GM23248 (cell line): Measurements from ENCODE around the gene DUSP15. TPM values are rescaled to one million over a fixed set of nuclear protein-coding genes. Genes with fewer than 3 reads are reported as not detected.
"Not testable (repeated sequence)": the region's sequence is repeated elsewhere in the genome, so short reads cannot be mapped to it uniquely, and the experiment has no call there.

ENCODE experiments used
- DNase-seq: peaks from one replicate; pipeline ENCODE4 v3.0.0-alpha.2; 2015
- H2AFZ ChIP-seq: fragments of 200-600 bp; sonication (generic); 2 replicates; pipeline ENCODE4 v1.6.1; 2016; ENCODE audit warnings: antibody characterized with exemption
- H3F3A ChIP-seq: fragments of 200-600 bp; sonication (generic); 2 replicates; pipeline ENCODE4 v1.6.1; 2016; ENCODE audit warnings: mild to moderate bottlenecking, antibody characterized with exemption, mixed run types; ENCODE audit not compliant: insufficient read depth
- H3K27ac ChIP-seq: fragments of 200-600 bp; sonication (generic); 2 replicates; pipeline ENCODE4 v1.5.1; 2016; ENCODE audit warnings: mild to moderate bottlenecking
- H3K27me3 ChIP-seq: fragments of 200-600 bp; sonication (generic); replicated peaks from 2 replicates; pipeline ENCODE4 v1.6.1; 2016; ENCODE audit warnings: mild to moderate bottlenecking; ENCODE audit not compliant: insufficient read depth
- H3K36me3 ChIP-seq: fragments of 200-600 bp; sonication (generic); 2 replicates; pipeline ENCODE4 v1.6.1; 2016; ENCODE audit warnings: low read depth, mild to moderate bottlenecking
- H3K4me1 ChIP-seq: fragments of 200-600 bp; sonication (generic); 2 replicates; pipeline ENCODE4 v1.6.1; 2016; ENCODE audit warnings: mild to moderate bottlenecking; ENCODE audit not compliant: insufficient read depth
- H3K4me2 ChIP-seq: fragments of 200-600 bp; sonication (generic); one replicate; pipeline ENCODE4 v1.6.1; 2016; ENCODE audit warnings: mild to moderate bottlenecking; ENCODE audit not compliant: unreplicated experiment
- H3K4me3 ChIP-seq: fragments of 200-600 bp; sonication (generic); 2 replicates; pipeline ENCODE4 v1.5.1; 2016; ENCODE audit warnings: mild to moderate bottlenecking
- H3K79me2 ChIP-seq: fragments of 200-600 bp; sonication (generic); 2 replicates; pipeline ENCODE4 v1.6.1; 2016; ENCODE audit warnings: mild to moderate bottlenecking; ENCODE audit not compliant: insufficient read depth
- H3K9ac ChIP-seq: fragments of 200-600 bp; sonication (generic); 2 replicates; pipeline ENCODE4 v1.6.1; 2016; ENCODE audit warnings: mild to moderate bottlenecking
- H3K9me2 ChIP-seq: fragments of 200-600 bp; sonication (generic); 2 replicates; pipeline ENCODE4 v1.6.1; 2016; ENCODE audit warnings: mixed run types, mild to moderate bottlenecking, moderate library complexity; ENCODE audit not compliant: insufficient read depth
- H3K9me3 ChIP-seq: fragments of 200-600 bp; sonication (generic); one replicate; pipeline ENCODE4 v1.6.1; 2017; ENCODE audit warnings: low read depth
- H4K20me1 ChIP-seq: fragments of 200-600 bp; sonication (generic); 2 replicates; pipeline ENCODE4 v1.6.0; 2016; ENCODE audit not compliant: insufficient read depth
- EZH2 ChIP-seq: fragments of 200-600 bp; sonication (generic); IDR thresholded peaks from 2 replicates; pipeline ENCODE4 v1.6.1; 2018; ENCODE audit warnings: antibody characterized with exemption, mild to moderate bottlenecking; ENCODE audit not compliant: insufficient read depth, poor library complexity, severe bottlenecking
- EZH2phosphoT487 ChIP-seq: fragments of 200-600 bp; sonication (generic); IDR thresholded peaks from 2 replicates; pipeline ENCODE4 v1.6.1; 2018; ENCODE audit warnings: antibody characterized with exemption, moderate library complexity, mild to moderate bottlenecking, low read depth; ENCODE audit not compliant: insufficient read depth
- WGBS, 2 experiments: methylation state at CpG; one replicate each; pipeline ENCODE4 v1.1.6; 2015 to 2017; ENCODE audit warnings: low lambda C conversion rate in 2 of 2, low coverage in 1 of 2; ENCODE audit errors: missing lambda C conversion rate in 2 of 2; 5-methylcytosine and 5-hydroxymethylcytosine counted together
- in situ Hi-C: fragments of 300-500 bp; cut with MboI; formaldehyde crosslinking; loops from 2 replicates; pipeline ENCODE4 v1.15.0; 2020
- polyA plus RNA-seq: library from polyadenylated mRNA; unstranded; fragments of >200 nt; fragmentation: Nextera tagmentation; extraction: Ambion mirVana; gene quantifications from 2 replicates; pipeline ENCODE4 v1.2.1, GENCODE V29; 2016
- total RNA-seq: library from RNA; depleted of rRNA; stranded (reverse); fragments of >200 nt; shearing (Covaris generic); gene quantifications from 2 replicates; pipeline ENCODE4 v1.2.3, GENCODE V29; 2014

The DUSP15 gene
- total and polyA plus RNA-seq, 2 experiments from 2014 or later = not detected

GRCh38 chr20:31829731-31830130, 40.6 kb downstream of the DUSP15 start:
- WGBS, 2 experiments = 95 to 99% methylated on average over 6 of the region's 6 CpGs
- Histone ChIP-seq H4K20me1 (no peaks in the 10 kb centered on the region), H3K4me2 (no peak overlapping the region), H3K27ac (no peak overlapping the region), H3F3A (no peaks in the 10 kb centered on the region), H3K4me3 (no peak overlapping the region), H3K9me3 (no peaks in the 10 kb centered on the region), H3K27me3 (no peaks in the 10 kb centered on the region; the same call in none of the 2 replicates), H3K4me1 (no peaks in the 10 kb centered on the region), H3K9me2 (no peaks in the 10 kb centered on the region), H3K9ac (no peak overlapping the region), H3K79me2 (no peaks in the 10 kb centered on the region), H2AFZ (no peak overlapping the region), H3K36me3 (no peaks in the 10 kb centered on the region)
- TF ChIP-seq EZH2 (no peak), EZH2phosphoT487 (no peak)
- no peak for DNase-seq
- in situ Hi-C loops = no loop called here

GRCh38 chr20:31828016-31828415, 42.3 kb downstream of the DUSP15 start:
- H3K27ac ChIP-seq, H3K36me3 ChIP-seq, in situ Hi-C loops, H3K9me2 ChIP-seq, H3K9me3 ChIP-seq, H3K4me3 ChIP-seq, H3K4me1 ChIP-seq, DNase-seq, H2AFZ ChIP-seq, H3K27me3 ChIP-seq, H4K20me1 ChIP-seq, H3K79me2 ChIP-seq, H3F3A ChIP-seq, H3K4me2 ChIP-seq, H3K9ac ChIP-seq: not testable (repeated sequence)
- WGBS, 2 experiments = 97% methylated on average over 11 of the region's 11 CpGs

- Histone ChIP-seq H3K9me3 (no peaks in the 10 kb centered on the region), H3K79me2 (no peaks in the 10 kb centered on the region), H3K4me3 (no peak overlapping the region), H3K36me3 (no peaks in the 10 kb centered on the region), H4K20me1 (no peaks in the 10 kb centered on the region), H3F3A (no peaks in the 10 kb centered on the region), H3K9me2 (no peaks in the 10 kb centered on the region), H3K4me1 (no peaks in the 10 kb centered on the region), H3K27ac (no peak overlapping the region), H3K9ac (no peak overlapping the region), H2AFZ (no peak overlapping the region), H3K4me2 (no peak overlapping the region), H3K27me3 (no peaks in the 10 kb centered on the region; the same call in none of the 2 replicates)
- in situ Hi-C loops = no loop called here
- WGBS, 2 experiments = 56 to 73% methylated on average over 2 of the region's 2 CpGs
- DNase-seq = no peak
- no peak for TF ChIP-seq EZH2
- TF ChIP-seq EZH2phosphoT487 = no peak
Measured at GRCh38 chr20:31827059-31827458, 43.3 kb downstream of the DUSP15 start.

- no peaks in the 10 kb centered on the region for H3K36me3 ChIP-seq
- H3K4me2 ChIP-seq = no peak overlapping the region
- no peak overlapping the region for H3K27ac ChIP-seq
- H3F3A ChIP-seq = no peaks in the 10 kb centered on the region
- H3K27me3 ChIP-seq = no peaks in the 10 kb centered on the region; the same call in 1 of the 2 replicates
- no peak overlapping the region for H2AFZ ChIP-seq
- H3K79me2 ChIP-seq = no peaks in the 10 kb centered on the region
- H3K9ac ChIP-seq = no peak overlapping the region
- H3K9me2 ChIP-seq = no peaks in the 10 kb centered on the region
- no peak overlapping the region for H3K4me3 ChIP-seq
- H3K4me1 ChIP-seq = no peaks in the 10 kb centered on the region
- WGBS, 2 experiments = 92 to 95% methylated on average over 5 of the region's 5 CpGs
- no peak for DNase-seq
- no peaks in the 10 kb centered on the region for H4K20me1 ChIP-seq
- TF ChIP-seq EZH2 (no peak), EZH2phosphoT487 (no peak)
- no peaks in the 10 kb centered on the region for H3K9me3 ChIP-seq
- in situ Hi-C loops = no loop called here
Measured at GRCh38 chr20:31826074-31826473, 44.3 kb downstream of the DUSP15 start.
